ENCODE data around the gene PPP1R14D. TPM values are rescaled to one million over a fixed set of nuclear protein-coding genes. Genes with fewer than 3 reads are reported as not detected.

Gene PPP1R14D
- total RNA-seq, 1 donor from 2014 or later: not detected

DNA sequence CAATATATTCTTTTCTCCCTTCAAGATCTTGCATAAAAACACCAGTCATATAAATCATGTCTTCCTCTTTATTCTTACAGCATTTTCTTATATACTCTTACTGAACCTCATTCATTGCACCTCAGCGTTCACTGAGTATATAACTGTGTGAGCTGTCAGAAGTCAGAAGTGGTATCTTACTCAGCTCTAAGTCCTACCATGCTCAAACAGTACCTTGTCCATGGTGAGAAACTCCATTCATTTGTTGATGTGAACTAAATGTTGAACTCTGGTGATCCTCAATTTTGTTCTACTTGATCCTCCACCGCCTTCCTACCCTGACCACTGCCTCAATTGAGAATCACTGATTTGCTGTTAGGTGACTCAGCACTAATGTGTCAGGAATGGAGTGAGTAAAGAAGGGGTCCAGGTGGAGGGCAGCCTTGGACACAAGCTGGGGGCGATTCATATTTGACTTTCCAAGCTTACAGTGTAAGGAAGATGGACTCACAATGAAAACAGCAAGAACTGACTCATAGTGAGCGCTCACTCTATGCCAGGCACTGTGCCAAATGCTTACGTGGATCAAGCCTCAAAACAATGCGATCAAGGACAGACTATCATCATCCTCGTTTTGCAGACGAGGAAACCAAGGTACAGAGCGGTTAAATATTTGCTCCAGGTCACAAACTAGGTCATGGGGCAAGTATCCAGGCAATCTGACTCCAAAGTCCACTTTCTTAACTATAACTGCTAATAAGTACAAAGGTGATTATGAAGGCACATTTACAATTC lies 35.1 kb downstream of the PPP1R14D start:
- no peak for DNase-seq
- intact Hi-C loops (cut with micrococcal nuclease): no loop called here

DNA sequence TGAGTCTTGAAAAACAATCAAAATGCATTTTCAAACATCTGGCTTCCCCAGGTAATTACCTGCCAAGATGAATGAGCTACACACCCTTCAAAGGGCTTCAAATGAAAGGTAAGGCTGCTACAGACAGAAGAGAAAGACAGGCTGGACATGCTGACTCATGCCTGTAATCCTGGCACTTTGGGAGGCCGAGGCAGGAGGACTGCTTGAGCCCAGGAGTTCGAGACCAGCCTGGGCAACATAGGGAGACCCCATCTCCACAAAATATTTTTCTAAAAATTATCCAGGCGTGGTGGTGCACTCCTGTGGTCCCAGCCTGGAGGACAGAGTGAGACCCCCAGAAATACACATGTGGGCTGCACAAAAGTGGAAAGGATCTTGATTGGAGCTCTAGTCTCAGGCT lies 36.1 kb downstream of the PPP1R14D start:
- no peak for ATAC-seq
- intact Hi-C loops (cut with micrococcal nuclease): no loop called here

More for the DNA sequence above, 35.1 kb downstream of the PPP1R14D start:
- no peak for ATAC-seq

DNA sequence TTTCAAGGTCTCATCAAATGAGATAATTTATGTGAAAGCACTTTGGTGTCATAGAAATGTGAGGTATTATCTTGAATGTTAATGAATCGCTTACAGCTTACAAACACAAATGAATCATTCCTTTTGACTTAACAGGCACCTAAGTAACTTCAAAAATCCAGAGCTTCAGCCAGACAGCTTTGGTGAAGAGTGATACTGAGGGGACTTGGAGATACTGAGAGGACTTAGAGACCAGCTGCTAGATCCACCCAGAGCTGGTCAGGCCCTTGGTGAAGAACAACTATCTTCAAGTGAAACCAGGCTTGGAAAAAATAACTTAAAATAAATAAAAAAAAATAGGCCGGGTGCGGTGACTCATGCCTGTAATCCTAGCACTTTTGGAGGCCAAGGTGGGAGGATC lies 37.8 kb downstream of the PPP1R14D start:
- DNase-seq (no peak), ATAC-seq (no peak)
- intact Hi-C loops (cut with micrococcal nuclease): no loop called here

More for the DNA sequence above, 36.1 kb downstream of the PPP1R14D start:
- no peak for DNase-seq

DNA sequence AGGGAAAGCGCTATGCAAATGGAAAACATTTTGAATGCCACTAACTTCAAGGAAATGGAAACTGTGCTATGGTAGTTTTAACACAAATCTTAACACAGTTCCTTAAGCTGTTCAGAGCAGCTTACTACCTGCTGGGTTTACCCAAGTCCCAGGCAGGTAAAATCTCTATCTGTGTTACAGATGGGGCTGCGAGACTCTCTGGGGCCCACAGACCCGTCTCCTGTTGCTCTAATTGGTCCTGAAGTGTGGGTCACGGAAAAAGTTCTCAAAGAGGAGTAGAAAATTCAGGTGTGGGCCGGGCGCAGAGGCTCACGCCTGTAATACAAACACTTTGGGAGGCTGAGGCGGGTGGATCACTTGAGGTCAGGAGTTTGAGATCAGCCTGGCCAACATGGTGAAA lies 38.5 kb downstream of the PPP1R14D start:
- no peak for ATAC-seq
- intact Hi-C loops (cut with micrococcal nuclease): no loop called here
- DNase-seq: no peak

DNA sequence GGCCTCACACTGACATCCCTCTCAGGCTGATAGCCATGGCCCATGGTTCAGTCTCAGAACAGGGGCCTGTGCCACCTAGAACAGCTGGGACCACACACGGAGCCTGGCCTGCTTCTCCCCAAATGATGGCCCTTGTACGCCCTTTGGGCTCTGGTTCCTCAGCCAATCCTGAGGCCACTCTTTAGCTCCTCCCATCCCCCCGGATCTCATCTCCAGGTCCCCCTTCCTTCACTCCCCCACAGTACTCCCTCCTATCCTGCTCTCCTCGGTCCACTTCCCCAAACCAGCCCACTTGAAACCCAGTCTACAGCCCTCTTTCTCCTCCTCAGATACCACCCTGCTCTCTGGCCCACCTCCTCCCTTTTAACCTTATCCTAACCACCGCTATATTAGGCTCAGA lies 39.4 kb downstream of the PPP1R14D start:
- no peak for ATAC-seq
- intact Hi-C loops (cut with micrococcal nuclease): no loop called here
- DNase-seq: no peak

DNA sequence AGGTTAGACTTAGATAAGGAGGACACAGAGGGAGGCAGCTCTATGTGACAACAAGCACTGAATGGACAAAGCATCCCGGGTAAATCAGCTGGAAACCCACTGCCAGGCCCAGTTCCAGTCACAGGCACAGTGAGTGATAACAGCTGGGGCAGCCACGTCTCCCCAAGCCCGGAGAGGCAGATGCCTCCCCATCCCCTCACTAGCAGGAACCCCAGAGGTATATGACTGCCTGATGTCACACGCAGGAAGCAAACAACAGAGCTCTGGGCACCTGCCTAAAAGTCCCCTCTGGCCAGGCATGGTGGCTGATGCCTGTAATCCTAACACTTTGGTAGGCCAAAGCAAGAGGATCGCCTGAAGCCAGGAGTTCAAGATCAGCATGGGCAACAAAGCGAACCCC lies 40.5 kb downstream of the PPP1R14D start:
- ATAC-seq: no peak
- intact Hi-C loops (cut with micrococcal nuclease): no loop called here
- no peak for DNase-seq

DNA sequence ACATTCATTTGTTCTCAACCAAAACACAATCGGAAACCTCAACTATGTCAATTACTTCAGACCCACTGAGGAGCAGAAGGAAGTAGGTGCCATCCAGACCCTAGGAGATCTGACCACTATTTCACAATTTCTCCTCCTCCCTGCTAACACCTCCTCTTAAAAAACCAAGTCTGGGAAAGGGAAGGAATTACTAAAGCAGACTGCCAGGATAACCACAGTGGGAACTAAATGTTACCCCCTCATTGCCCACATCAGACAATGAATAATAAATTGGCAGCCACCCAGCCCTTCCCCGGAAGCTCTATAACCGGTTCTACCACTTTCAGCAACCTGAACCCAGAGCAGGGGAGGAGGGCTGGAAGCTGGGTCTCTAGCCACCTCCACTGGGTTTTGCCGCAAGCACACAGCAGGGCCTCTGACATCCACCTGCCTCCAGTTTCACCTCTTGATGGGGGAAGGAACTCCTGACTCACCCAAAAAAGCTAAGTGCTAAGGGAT lies 41.1 kb downstream of the PPP1R14D start:
- ATAC-seq (peak; percentile 26), DNase-seq (no peak)
- intact Hi-C loops (cut with micrococcal nuclease): no loop called here

DNA sequence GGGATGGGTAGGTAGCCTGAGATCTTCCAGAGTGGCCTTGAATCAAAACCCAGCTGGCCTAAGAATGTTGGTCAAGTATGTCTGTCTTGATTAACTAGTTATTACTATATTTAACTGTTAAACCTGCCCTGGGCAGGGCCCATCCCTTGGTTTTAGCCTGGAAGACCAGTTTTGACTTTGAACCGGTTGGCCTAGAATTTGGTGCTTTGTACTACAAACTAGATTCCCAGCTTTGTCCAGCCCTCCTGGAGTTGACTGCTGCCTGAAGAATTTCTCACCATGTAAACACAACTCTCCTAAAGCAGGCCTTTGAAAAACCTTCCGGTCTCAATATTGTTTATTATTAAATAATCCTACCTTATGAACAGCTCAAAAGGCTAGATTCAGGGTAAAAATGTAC lies 42.7 kb downstream of the PPP1R14D start:
- intact Hi-C loops (cut with micrococcal nuclease): no loop called here
- DNase-seq (no peak), ATAC-seq (no peak)

DNA sequence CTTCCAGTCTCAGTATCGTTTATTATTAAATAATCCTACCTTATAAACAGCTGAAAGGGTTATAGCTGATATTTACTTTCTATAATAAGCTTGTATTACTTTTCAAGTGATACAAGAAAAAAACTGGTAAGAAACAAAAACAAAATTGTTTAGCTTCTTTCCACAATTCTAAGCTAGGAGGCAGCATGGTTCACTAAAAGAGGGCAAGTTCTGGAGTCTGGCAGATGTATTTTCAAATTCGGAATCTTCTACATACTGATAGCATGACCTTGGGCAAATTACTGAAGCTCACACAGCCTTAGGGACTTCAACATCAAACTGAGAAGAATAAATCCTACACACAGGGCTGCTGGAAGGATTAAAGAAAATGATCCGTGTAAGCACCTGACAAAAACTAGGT lies 43.3 kb downstream of the PPP1R14D start:
- DNase-seq (no peak), ATAC-seq (no peak)
- intact Hi-C loops (cut with micrococcal nuclease): no loop called here

DNA sequence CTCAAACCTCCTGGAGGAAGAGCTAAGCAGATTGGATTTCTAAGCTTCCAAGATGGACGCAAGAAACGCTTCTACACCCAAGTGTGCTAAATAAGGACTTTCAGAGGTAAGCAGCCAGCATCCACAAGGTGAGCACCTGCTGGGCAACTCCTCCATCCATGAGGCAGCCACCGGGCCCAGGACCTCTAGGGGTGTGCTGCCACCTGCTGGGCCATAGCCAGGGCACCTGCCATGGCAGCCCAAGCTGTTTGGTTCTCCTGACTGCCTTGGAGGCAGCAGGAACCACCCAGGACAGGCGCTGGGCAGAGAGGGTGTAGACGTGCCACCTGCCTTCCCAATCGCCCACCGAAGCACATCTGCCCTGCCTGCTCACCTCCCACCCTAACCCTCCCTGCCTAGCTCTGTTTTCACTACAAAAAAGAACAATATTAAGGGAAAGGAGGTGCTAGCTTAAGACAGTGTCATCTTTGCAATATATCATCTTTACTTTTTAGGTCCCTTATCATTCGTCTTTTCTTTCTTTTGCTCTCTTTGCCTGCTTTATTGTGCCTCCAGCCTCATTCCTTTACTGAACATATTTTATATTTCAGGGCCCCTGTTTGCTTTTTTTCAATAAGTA lies 45.8 kb downstream of the PPP1R14D start:
- intact Hi-C loops (cut with micrococcal nuclease): no loop called here
- DNase-seq: peak; percentile 69
- peak; percentile 79 for ATAC-seq

DNA sequence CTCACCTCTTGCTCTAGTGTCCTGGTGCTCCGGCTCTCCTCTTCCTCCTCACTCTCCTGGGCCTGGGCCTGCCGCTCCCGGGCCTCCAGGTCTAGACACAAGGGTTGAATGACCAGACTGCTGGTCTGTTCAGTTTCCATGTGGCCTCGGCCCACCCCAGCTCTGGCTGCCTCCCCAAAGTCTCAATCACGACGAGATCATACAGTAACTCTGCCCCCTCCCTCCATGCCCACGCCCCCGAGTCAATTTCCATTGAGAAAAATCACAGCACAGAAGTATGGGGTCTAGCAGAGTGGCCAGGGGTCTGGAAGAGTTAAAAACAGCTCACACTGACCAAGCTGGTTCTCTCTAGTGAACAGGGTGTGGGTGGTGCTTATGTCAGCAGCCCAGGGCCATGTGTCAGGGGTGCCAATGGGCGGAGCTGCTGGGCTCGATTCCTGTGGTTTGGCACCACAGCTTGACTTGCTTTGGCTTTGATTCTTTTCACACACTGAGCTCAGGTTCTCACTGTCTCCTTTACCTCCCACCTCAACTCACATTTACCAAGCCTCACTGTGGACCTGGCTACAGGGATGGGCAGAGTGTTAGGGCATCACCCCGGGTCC lies 51.9 kb downstream of the PPP1R14D start:
- ATAC-seq (no peak), DNase-seq (no peak)
- intact Hi-C loops (cut with micrococcal nuclease): no loop called here

DNA sequence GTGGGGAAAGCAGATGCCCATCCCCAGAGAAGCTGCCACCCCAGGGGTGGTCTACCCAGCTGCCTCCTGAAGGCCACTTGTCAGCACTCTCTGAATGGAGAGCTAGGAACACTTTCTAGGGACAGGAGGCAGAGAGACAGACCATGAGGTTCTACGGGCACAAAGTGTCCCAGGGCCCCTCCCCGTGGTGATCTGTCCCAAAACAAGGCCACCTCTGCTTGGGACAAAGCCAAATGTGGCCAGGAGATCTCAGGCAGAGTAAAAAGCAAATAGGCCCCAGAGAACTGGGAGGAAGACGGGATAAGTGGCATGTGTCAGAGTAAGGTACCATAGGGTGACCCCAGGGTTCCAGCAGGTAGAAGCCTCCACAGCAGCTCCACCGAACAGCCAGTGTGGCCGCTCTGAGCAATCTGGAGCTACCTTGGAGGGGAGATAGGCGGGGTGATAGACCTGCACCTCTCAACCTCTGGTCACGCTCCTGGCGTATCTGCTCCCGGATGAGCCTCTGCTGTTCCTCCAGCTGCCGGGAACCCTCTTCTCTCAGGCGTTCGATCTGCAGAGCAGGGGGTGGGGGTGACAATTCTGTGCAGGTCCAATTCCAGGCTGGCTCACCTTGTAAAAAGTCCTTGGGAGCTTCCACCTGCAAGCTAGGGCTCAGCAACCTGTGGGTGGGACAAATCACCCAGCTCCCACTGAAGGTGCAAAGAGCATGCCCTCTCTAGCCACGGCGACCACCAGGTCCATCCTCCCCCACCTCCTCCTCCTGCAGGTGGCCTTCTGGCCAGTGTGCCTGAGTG lies 52.6 kb downstream of the PPP1R14D start:
- intact Hi-C loops (cut with micrococcal nuclease): no loop called here

DNA sequence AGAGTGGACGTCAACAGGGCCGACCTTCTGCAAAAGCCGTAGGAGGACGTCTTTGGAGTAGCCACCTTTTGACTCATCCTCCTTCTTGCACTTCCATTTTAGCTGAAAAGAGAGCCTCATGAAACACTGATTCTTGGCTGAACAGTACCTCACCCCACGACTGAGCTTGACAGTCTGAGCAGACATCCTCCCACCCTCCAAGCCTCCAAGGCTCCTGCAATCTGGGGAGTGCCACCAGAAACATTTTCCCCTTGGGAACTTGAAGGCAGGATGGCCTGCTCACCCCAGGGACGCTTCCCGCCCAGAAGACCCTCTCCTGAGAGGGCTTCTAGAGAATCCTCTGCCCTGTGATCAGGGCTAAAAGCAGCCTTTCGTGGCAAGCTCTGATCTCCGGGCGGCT lies 53.5 kb downstream of the PPP1R14D start:
- intact Hi-C loops (cut with micrococcal nuclease): no loop called here
- DNase-seq: no peak

More for the DNA sequence above, 52.6 kb downstream of the PPP1R14D start:
- DNase-seq (no peak), ATAC-seq (no peak)

DNA sequence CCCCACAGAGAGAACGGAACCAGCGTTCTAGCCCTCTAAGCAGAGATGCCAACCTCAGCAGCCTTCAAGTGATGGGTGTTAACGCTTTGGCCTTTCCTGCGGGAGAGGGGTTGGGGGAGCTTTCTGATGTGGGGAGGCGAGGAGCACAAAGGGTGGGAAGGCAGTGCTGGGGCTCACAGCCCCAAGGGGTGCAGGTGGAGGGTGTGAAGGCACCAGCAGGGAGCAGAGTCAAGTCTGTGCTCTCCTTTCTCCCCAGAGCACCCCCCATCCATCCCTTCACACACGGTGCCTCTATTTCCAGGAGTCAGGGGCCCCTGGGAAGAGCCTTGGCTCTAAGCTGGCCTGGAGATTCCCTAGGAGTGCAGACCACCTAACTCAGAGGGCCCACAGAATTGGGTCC lies 54.6 kb downstream of the PPP1R14D start:
- ATAC-seq: no peak
- intact Hi-C loops (cut with micrococcal nuclease): no loop called here

More for the DNA sequence above, 53.5 kb downstream of the PPP1R14D start:
- no peak for ATAC-seq

DNA sequence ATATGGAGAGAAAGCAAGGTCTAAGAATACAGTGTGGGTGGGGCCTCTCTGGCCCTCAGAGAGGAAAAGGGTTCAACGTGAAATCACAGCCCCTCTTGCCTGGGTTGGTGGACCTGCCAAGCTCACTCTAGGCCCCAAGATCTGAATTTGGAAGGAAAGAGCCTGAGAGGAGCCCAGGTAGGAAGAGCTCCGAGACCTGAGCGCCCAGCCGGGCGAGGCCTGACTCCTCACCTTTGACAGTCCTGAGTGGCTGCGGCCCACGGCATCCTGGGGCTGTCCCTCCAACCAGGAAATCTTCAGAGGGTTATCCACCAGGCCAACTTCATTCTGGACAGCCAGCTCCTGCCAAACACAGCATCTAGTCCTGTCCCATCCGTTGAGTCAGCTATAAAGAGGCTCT lies 55.0 kb downstream of the PPP1R14D start:
- intact Hi-C loops (cut with micrococcal nuclease): no loop called here
- DNase-seq (no peak), ATAC-seq (no peak)

More for the DNA sequence above, 54.6 kb downstream of the PPP1R14D start:
- DNase-seq: no peak

DNA sequence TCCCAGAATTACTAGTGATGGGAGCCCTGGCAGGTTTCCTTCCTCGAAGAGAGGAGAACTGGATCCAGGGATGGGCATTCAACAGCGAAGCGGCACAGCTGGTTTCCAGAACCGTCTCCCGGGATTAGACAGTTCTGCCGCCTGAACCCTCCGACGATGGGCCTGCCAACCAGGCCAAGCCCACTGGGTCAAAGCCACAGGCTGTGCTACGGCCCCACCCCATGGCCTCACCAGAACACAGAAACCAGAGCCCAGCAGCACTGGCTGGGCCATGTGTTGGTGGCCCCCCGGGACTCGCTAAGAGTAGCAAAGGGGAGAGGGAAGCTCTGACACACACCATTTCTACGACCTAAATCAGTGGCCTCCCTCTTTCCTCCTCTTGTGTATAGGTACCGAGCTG lies 56.5 kb downstream of the PPP1R14D start:
- ATAC-seq: no peak
- intact Hi-C loops (cut with micrococcal nuclease): no loop called here
- DNase-seq: no peak

DNA sequence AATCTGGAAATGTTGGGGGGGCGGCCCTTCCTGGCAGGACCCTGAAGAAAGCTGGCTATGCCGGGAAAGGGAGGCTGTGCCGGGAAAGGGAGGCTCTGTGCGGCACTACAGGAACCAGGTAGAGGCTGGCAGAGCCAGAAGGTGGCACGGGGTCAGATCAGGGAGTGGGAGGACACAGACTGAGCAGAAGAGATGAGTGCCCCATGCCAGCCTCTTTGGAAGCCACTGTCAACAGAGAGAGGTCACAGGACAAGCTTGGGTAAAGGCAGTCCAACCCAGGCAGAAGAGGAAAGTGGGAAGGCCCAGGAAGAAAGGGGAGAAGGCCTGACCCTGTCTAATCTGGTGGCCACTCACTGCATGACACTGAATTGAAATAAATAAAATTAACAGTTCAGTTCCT lies 57.3 kb downstream of the PPP1R14D start:
- ATAC-seq: no peak
- DNase-seq: no peak
- intact Hi-C loops (cut with micrococcal nuclease): no loop called here

DNA sequence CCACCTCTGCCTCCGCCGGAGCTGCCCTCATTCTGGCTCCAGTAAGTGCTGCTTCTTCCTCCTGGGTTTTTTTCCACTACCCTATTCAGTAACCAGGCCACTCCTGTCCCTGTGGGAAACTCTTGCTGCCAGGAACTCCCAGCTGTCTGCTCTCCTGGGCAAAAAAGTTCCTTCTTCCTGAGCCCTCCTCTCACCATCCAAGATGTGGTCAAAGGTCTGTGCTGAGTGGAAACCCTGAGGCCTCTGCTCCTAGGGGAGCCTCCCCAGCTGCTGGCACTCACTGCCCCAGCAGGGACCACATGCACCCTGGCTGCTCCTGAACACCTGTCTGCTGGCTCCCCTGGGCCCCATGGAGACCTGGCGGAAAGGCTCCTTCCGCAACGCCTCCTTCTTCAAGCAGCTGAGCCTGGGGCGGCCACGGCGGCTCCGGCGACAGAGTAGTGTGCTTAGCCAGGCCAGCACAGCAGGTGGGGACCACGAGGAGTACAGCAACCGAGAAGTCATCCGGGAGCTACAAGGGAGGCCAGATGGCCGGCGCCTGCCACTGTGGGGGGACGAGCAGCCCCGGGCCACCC lies 58.3 kb downstream of the PPP1R14D start:
- ATAC-seq (no peak), DNase-seq (no peak)
- intact Hi-C loops (cut with micrococcal nuclease): no loop called here
